HEK293 (cell line): Measurements from ENCODE around the gene AGTPBP1.

Source experiments
- CTCF ChIA-PET: fragments of 350-600 bp; formaldehyde crosslinking; extraction: SDS; loops from one replicate; lab custom pipeline; 2021; ENCODE audit warnings: antibody characterized with exemption; lab: Yijun Ruan, JAX
- POLR2A ChIA-PET: fragments of 300-600 bp; formaldehyde crosslinking; extraction: SDS; loops from one replicate; lab custom pipeline; 2020; ENCODE audit warnings: antibody characterized with exemption, inconsistent platforms; lab: Yijun Ruan, JAX
- H3K27ac ChIP-seq: fragments of 200-500 bp; sonication (Bioruptor generic); 2 replicates; pipeline ENCODE4 v1.5.1; 2014; ENCODE audit warnings: low read depth, low read length, control low read depth, inconsistent platforms; ENCODE audit errors: extremely low read depth
- H3K36me3 ChIP-seq, 2 experiments: fragments of 200-500 bp in 1 of 2; sonication (Bioruptor generic) in 1 of 2; 1 replicate in 1 of 2; 2 replicates in 1 of 2; pipeline ENCODE4 v1.5.1; 2014 to 2017; ENCODE audit warnings: inconsistent platforms in 2 of 2, low read length in 2 of 2; ENCODE audit not compliant: control insufficient read depth in 2 of 2, insufficient read depth in 1 of 2
- H3K4me1 ChIP-seq: fragments of 200-500 bp; sonication (Bioruptor generic); 2 replicates; pipeline ENCODE4 v1.5.1; 2014; ENCODE audit warnings: mild to moderate bottlenecking, low read length, inconsistent platforms; ENCODE audit not compliant: control insufficient read depth, insufficient read depth
- H3K4me3 ChIP-seq: 2 replicates; pipeline ENCODE4 v1.5.1; 2011; ENCODE audit warnings: low read depth, mild to moderate bottlenecking, control low read depth, low read length, moderate library complexity
- H3K9me3 ChIP-seq: fragments of 200-500 bp; sonication (Bioruptor generic); 2 replicates; pipeline ENCODE4 v1.5.1; 2014; ENCODE audit warnings: low read depth, low read length, inconsistent platforms; ENCODE audit not compliant: control insufficient read depth, insufficient read depth
- FEZF1 ChIP-seq: fragments of 450-650 bp; formaldehyde crosslinking; IDR thresholded peaks from 2 replicates; pipeline ENCODE4 v1.5.1; 2016; ENCODE audit warnings: missing biosample characterization, missing genetic modification characterization
- KLF10 ChIP-seq: fragments of 450-650 bp; IDR thresholded peaks from 2 replicates; pipeline ENCODE4 v1.5.1; 2018; ENCODE audit warnings: missing biosample characterization, mild to moderate bottlenecking, missing genetic modification characterization
- MYNN ChIP-seq: fragments of 450-650 bp; formaldehyde crosslinking; IDR thresholded peaks from 2 replicates; pipeline ENCODE4 v1.5.1; 2016; ENCODE audit warnings: missing biosample characterization, missing genetic modification characterization, borderline replicate concordance
- SCRT2 ChIP-seq: fragments of 450-650 bp; formaldehyde crosslinking; IDR thresholded peaks from 2 replicates; pipeline ENCODE4 v1.5.1; 2016; ENCODE audit warnings: missing biosample characterization, missing genetic modification characterization
- SP7 ChIP-seq: fragments of 450-650 bp; formaldehyde crosslinking; IDR thresholded peaks from 2 replicates; pipeline ENCODE4 v1.5.1; 2016; ENCODE audit warnings: missing biosample characterization, missing genetic modification characterization
- ZBTB1 ChIP-seq: fragments of 450-650 bp; formaldehyde crosslinking; IDR thresholded peaks from 2 replicates; pipeline ENCODE4 v1.5.1; 2016; ENCODE audit warnings: missing biosample characterization, missing genetic modification characterization
- ZNF121 ChIP-seq: fragments of 450-650 bp; formaldehyde crosslinking; IDR thresholded peaks from 2 replicates; pipeline ENCODE4 v1.5.1; 2016; ENCODE audit warnings: missing biosample characterization, missing genetic modification characterization
- ZNF169 ChIP-seq: fragments of 450-650 bp; formaldehyde crosslinking; IDR thresholded peaks from 2 replicates; pipeline ENCODE4 v1.5.1; 2016; ENCODE audit warnings: missing biosample characterization, missing genetic modification characterization
- ZNF302 ChIP-seq: fragments of 450-650 bp; formaldehyde crosslinking; IDR thresholded peaks from 2 replicates; pipeline ENCODE4 v1.5.1; 2016; ENCODE audit warnings: missing biosample characterization, missing genetic modification characterization, low read depth
- ZNF324 ChIP-seq: fragments of 450-650 bp; formaldehyde crosslinking; IDR thresholded peaks from 2 replicates; pipeline ENCODE4 v1.5.1; 2016; ENCODE audit warnings: missing biosample characterization, missing genetic modification characterization
- ZNF341 ChIP-seq: fragments of 450-650 bp; formaldehyde crosslinking; IDR thresholded peaks from 2 replicates; pipeline ENCODE4; 2016; ENCODE audit warnings: low read depth, missing biosample characterization, missing genetic modification characterization
- ZNF433 ChIP-seq: fragments of 450-650 bp; formaldehyde crosslinking; IDR thresholded peaks from 2 replicates; pipeline ENCODE4 v1.5.1; 2016; ENCODE audit warnings: missing biosample characterization, missing genetic modification characterization, low read depth
- ZNF791 ChIP-seq: fragments of 450-650 bp; formaldehyde crosslinking; IDR thresholded peaks from 2 replicates; pipeline ENCODE4 v1.5.1; 2016; ENCODE audit warnings: missing biosample characterization, missing genetic modification characterization
- TF ChIP-seq, protein P1 (sequence below): fragments of 450-650 bp; formaldehyde crosslinking; IDR thresholded peaks from 2 replicates; pipeline ENCODE4 v1.5.1; 2016; ENCODE audit warnings: missing biosample characterization, missing genetic modification characterization
- TF ChIP-seq, protein P2 (sequence below): fragments of 450-650 bp; formaldehyde crosslinking; IDR thresholded peaks from 2 replicates; pipeline ENCODE4 v1.5.1; 2017; ENCODE audit warnings: missing biosample characterization, missing genetic modification characterization
- TF ChIP-seq, protein P3 (sequence below): fragments of 450-650 bp; formaldehyde crosslinking; IDR thresholded peaks from 2 replicates; pipeline ENCODE4 v1.5.1; 2017; ENCODE audit warnings: missing biosample characterization, missing genetic modification characterization
- TF ChIP-seq, protein P4 (sequence below): fragments of 450-650 bp; formaldehyde crosslinking; IDR thresholded peaks from 2 replicates; pipeline ENCODE4 v1.5.1; 2016; ENCODE audit warnings: missing biosample characterization, missing genetic modification characterization

AGTPBP1 gene

DNA sequence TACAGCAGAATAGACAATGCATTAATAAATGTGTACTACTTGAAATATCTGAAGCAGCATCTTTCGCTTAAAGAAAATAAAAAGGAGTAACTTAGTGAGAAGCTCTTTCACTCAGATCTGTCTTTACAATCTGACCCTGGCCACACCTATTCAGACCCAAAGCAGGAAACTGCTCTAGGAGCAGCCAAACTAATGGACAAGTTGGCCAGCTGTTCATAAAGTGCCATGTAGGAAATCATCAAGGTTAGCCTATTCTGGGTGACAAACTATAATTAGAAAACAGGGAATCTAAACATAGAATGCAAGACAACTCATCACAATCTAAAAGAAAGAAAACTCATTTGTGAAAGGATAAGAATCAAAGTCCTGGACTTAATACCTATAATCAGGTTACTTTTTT, 101.3 kb downstream of the AGTPBP1 start:
- CTCF ChIA-PET, result interaction anchor here (0.6 to 2.0 kb wide), 3 partner anchors 30 to 1186 kb away, joined by 4 to 7 read pairs (median 5); no protein-coding TSS in a partner anchor
- peaks cover 3 to 6% of the 10 kb centered on the region in 2 experiments for H3K36me3 ChIP-seq
- no peak overlapping the region for H3K27ac ChIP-seq
- POLR2A ChIA-PET, result no interaction called here
- 0 out of 2 replicates have a peak, but pooled peaks have one; percentile 18 for TF ChIP-seq SP7 (tag by site-specific recombination)
- no peak for TF ChIP-seq ZNF433
- H3K4me3 ChIP-seq, result no peak overlapping the region
- H3K4me1 ChIP-seq, result no peaks in the 10 kb centered on the region
- no peaks in the 10 kb centered on the region for H3K9me3 ChIP-seq

DNA sequence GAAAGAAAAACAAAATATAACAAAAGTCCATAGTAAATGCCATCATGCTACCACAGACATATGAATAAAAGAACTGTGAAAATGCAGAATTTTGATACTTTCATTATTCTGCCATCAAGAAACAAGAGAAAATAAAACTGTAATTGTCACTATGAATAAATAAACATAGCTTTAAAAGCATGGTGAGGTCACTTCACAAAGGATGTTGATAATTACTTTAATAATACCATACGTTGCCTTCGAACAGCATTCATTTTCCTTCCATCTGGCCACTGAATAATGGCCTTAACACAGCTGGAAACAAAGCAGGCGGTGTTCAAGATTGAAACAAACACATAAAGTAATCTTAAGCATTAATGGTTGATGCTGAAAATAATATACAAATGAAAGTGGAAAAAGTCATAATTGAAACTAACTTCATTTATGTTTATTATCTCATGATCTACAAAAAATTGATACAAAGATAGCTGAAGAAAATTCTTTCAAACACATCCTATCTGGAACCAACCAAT, 102.0 kb downstream of the AGTPBP1 start:
- ChIA-PET CTCF (interaction anchor here (0.6 to 2.0 kb wide), 3 partner anchors 30 to 1185 kb away, joined by 4 to 7 read pairs (median 5); no protein-coding TSS in a partner anchor), POLR2A (no interaction called here)
- Histone ChIP-seq H3K4me1 (no peaks in the 10 kb centered on the region), H3K27ac (no peak overlapping the region), H3K4me3 (no peak overlapping the region), H3K9me3 (no peaks in the 10 kb centered on the region), H3K36me3 (peaks cover 3 to 6% of the 10 kb centered on the region in 2 experiments)
- TF ChIP-seq, protein P1, sequence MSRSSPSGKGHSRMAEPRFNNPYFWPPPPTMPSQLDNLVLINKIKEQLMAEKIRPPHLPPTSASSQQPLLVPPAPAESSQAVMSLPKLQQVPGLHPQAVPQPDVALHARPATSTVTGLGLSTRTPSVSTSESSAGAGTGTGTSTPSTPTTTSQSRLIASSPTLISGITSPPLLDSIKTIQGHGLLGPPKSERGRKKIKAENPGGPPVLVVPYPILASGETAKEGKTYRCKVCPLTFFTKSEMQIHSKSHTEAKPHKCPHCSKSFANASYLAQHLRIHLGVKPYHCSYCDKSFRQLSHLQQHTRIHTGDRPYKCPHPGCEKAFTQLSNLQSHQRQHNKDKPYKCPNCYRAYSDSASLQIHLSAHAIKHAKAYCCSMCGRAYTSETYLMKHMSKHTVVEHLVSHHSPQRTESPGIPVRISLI (tag by site-specific recombination), result no peak
- TF ChIP-seq ZNF121 (tag by site-specific recombination) (no peak), ZNF324 (no peak), MYNN (tag by site-specific recombination) (no peak), SP7 (tag by site-specific recombination) (peak; percentile 62), ZNF169 (tag by site-specific recombination) (no peak)
- TF ChIP-seq, protein P2, sequence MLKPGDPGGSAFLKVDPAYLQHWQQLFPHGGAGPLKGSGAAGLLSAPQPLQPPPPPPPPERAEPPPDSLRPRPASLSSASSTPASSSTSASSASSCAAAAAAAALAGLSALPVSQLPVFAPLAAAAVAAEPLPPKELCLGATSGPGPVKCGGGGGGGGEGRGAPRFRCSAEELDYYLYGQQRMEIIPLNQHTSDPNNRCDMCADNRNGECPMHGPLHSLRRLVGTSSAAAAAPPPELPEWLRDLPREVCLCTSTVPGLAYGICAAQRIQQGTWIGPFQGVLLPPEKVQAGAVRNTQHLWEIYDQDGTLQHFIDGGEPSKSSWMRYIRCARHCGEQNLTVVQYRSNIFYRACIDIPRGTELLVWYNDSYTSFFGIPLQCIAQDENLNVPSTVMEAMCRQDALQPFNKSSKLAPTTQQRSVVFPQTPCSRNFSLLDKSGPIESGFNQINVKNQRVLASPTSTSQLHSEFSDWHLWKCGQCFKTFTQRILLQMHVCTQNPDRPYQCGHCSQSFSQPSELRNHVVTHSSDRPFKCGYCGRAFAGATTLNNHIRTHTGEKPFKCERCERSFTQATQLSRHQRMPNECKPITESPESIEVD (tag by site-specific recombination), result peak; percentile 57; the same call in 1 of the 2 replicates
- TF ChIP-seq, protein P3, sequence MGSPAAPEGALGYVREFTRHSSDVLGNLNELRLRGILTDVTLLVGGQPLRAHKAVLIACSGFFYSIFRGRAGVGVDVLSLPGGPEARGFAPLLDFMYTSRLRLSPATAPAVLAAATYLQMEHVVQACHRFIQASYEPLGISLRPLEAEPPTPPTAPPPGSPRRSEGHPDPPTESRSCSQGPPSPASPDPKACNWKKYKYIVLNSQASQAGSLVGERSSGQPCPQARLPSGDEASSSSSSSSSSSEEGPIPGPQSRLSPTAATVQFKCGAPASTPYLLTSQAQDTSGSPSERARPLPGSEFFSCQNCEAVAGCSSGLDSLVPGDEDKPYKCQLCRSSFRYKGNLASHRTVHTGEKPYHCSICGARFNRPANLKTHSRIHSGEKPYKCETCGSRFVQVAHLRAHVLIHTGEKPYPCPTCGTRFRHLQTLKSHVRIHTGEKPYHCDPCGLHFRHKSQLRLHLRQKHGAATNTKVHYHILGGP (tag by site-specific recombination), result no peak

DNA sequence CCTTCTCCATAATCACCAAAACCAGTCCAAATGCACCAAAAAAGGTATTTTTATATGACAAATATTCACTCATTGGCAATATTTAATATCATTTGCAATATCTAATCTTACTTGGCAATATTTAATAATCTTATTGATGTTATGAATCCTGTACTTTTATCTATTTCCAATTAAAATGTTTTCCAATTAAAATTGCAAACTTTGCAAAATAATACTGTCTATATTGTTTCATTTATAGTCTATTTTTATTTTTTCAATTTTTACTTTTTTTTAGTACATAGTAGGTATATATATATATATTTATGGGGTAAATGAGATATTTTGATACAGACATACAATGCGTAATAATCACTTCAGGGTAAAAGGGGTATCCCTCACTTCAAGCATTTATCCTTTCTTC, 109.9 kb downstream of the AGTPBP1 start:
- ChIA-PET POLR2A (no interaction called here), CTCF (no interaction called here)
- no peaks in the 10 kb centered on the region for H3K4me1 ChIP-seq
- no peak overlapping the region for H3K27ac ChIP-seq
- H3K4me3 ChIP-seq, result no peak overlapping the region
- TF ChIP-seq ZNF791 (tag by site-specific recombination) (no peak), ZNF302 (tag by site-specific recombination) (no peak), FEZF1 (no peak), ZNF341 (tag by site-specific recombination) (no peak)
- H3K36me3 ChIP-seq, result peaks cover 3 to 10% of the 10 kb centered on the region in 2 experiments; a peak in 2 of 3 replicates
- H3K9me3 ChIP-seq, result no peaks in the 10 kb centered on the region

DNA sequence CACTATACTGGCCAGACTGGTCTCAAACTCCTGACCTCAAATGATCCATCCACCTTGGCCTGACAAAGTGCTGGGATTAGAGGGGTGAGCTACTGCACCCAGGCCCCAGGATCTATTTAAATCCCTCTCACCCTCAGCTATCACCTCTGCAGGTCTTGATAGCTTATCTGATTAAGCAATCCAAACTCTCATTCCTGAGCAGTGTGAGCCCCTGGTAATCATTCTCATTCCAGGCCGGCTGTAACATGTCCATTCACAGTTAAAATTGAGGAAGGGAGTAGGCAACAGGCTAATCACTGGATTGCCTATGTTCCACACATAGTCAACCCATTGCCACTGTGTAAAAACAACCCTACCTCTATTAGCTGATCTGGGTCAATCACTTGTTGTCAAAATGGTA, 111.1 kb downstream of the AGTPBP1 start:
- H3K27ac ChIP-seq, result no peak overlapping the region
- H3K36me3 ChIP-seq, result peaks cover 3 to 10% of the 10 kb centered on the region in 2 experiments; a peak in 2 of 3 replicates
- no peak overlapping the region for H3K4me3 ChIP-seq
- ChIA-PET CTCF (no interaction called here), POLR2A (no interaction called here)
- H3K9me3 ChIP-seq, result no peaks in the 10 kb centered on the region
- TF ChIP-seq ZBTB1 (tag by site-specific recombination) (no peak), SCRT2 (tag by site-specific recombination) (0 out of 2 replicates have a peak, but pooled peaks have one; percentile 25), KLF10 (tag by site-specific recombination) (no peak)
- TF ChIP-seq, protein P4, sequence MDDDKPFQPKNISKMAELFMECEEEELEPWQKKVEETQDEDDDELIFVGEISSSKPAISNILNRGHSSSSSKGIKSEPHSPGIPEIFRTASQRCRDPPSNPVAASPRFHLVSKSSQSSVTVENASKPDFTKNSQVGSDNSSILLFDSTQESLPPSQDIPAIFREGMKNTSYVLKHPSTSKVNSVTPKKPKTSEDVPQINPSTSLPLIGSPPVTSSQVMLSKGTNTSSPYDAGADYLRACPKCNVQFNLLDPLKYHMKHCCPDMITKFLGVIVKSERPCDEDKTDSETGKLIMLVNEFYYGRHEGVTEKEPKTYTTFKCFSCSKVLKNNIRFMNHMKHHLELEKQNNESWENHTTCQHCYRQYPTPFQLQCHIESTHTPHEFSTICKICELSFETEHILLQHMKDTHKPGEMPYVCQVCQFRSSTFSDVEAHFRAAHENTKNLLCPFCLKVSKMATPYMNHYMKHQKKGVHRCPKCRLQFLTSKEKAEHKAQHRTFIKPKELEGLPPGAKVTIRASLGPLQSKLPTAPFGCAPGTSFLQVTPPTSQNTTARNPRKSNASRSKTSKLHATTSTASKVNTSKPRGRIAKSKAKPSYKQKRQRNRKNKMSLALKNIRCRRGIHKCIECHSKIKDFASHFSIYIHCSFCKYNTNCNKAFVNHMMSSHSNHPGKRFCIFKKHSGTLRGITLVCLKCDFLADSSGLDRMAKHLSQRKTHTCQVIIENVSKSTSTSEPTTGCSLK (tag by site-specific recombination), result no peak
- H3K4me1 ChIP-seq, result no peaks in the 10 kb centered on the region
